IMR-90 (cell line): ENCODE data around the gene CTDSPL. TPM values are rescaled to one million over a fixed set of nuclear protein-coding genes. Genes with fewer than 3 reads are reported as not detected.

ENCODE experiments used
- ATAC-seq: fragments of 200-7000 bp; cut with Tn5 transposase; 2 replicates; pipeline ENCODE4 v1.9.1; 2020; ENCODE audit warnings: low read depth, mild to moderate bottlenecking, moderate library complexity
- BruUV-seq: library from RNA; stranded (reverse); fragments of 400-500 nt; replicated peaks from 2 replicates; lab custom pipeline; 2021; lab: Mats Ljungman, UMichigan
- CTCF ChIA-PET: fragments of 300-600 bp; formaldehyde crosslinking; extraction: SDS; loops from one replicate; lab custom pipeline; 2021; ENCODE audit warnings: antibody characterized with exemption; lab: Yijun Ruan, JAX
- POLR2A ChIA-PET: fragments of 300-600 bp; sonication (Branson Sonifier 250); formaldehyde crosslinking; loops from one replicate; lab custom pipeline; 2022; ENCODE audit warnings: antibody characterized with exemption; ENCODE audit not compliant: unreplicated experiment; lab: Charles Lee
- DNase-seq: peaks from one replicate; pipeline ENCODE4 v3.0.0; 2013
- H2AFZ ChIP-seq: replicated peaks from 2 replicates; pipeline ENCODE3; 2013; ENCODE audit warnings: low read length, mild to moderate bottlenecking; ENCODE audit not compliant: poor library complexity
- H2AK5ac ChIP-seq: 2 replicates; pipeline ENCODE4 v1.6.1; 2013; ENCODE audit warnings: low read depth, low read length, inconsistent platforms
- H2AK9ac ChIP-seq: replicated peaks from 2 replicates; pipeline ENCODE3; 2013; ENCODE audit warnings: mild to moderate bottlenecking, low read depth, low read length, moderate library complexity; ENCODE audit not compliant: poor library complexity
- H2BK120ac ChIP-seq: 2 replicates; pipeline ENCODE4 v1.6.1; 2013; ENCODE audit warnings: low read depth, low read length, inconsistent platforms
- H2BK15ac ChIP-seq: 3 replicates; pipeline ENCODE4 v1.6.1; 2013; ENCODE audit warnings: low read depth, low read length, inconsistent platforms
- H2BK20ac ChIP-seq: 2 replicates; pipeline ENCODE4 v1.6.1; 2013; ENCODE audit warnings: low read depth, mild to moderate bottlenecking, inconsistent platforms, low read length, moderate library complexity
- H2BK5ac ChIP-seq: 2 replicates; pipeline ENCODE4 v1.6.1; 2013; ENCODE audit warnings: mild to moderate bottlenecking, low read depth, low read length, inconsistent platforms; ENCODE audit not compliant: poor library complexity, severe bottlenecking
- H3K14ac ChIP-seq: replicated peaks from 2 replicates; pipeline ENCODE4 v1.6.1; 2013; ENCODE audit warnings: low read depth, low read length, inconsistent platforms
- H3K18ac ChIP-seq: 2 replicates; pipeline ENCODE4 v1.6.1; 2013; ENCODE audit warnings: low read depth, low read length, control low read depth
- H3K23ac ChIP-seq: 2 replicates; pipeline ENCODE4 v1.6.1; 2013; ENCODE audit warnings: low read depth, low read length, inconsistent platforms
- H3K27ac ChIP-seq: 2 replicates; pipeline ENCODE4 v1.5.1; 2013; ENCODE audit warnings: mild to moderate bottlenecking, control low read depth, low read length; ENCODE audit not compliant: insufficient read depth
- H3K27me3 ChIP-seq: 2 replicates; pipeline ENCODE4 v1.6.1; 2013; ENCODE audit warnings: low read length; ENCODE audit not compliant: control insufficient read depth, insufficient read depth
- H3K36me3 ChIP-seq: 2 replicates; pipeline ENCODE4 v1.6.1; 2013; ENCODE audit warnings: low read length, mixed read lengths; ENCODE audit not compliant: control insufficient read depth, insufficient read depth
- H3K4ac ChIP-seq: 2 replicates; pipeline ENCODE4 v1.6.1; 2013; ENCODE audit warnings: low read depth, low read length, inconsistent platforms
- H3K4me1 ChIP-seq: 2 replicates; pipeline ENCODE4 v1.6.1; 2013; ENCODE audit warnings: low read length, mixed read lengths; ENCODE audit not compliant: control insufficient read depth, insufficient read depth
- H3K4me2 ChIP-seq: 2 replicates; pipeline ENCODE4 v1.6.1; 2013; ENCODE audit warnings: low read depth, mild to moderate bottlenecking, control low read depth, low read length, moderate library complexity
- H3K4me3 ChIP-seq: 2 replicates; pipeline ENCODE4 v1.5.1; 2013; ENCODE audit warnings: low read depth, mild to moderate bottlenecking, control low read depth, low read length, moderate library complexity; ENCODE audit not compliant: insufficient read depth
- H3K56ac ChIP-seq: 2 replicates; pipeline ENCODE4 v1.6.1; 2013; ENCODE audit warnings: low read length, inconsistent platforms; ENCODE audit not compliant: insufficient read depth; ENCODE audit errors: extremely low read depth
- H3K79me1 ChIP-seq, 2 experiments: 2 replicates each; pipeline ENCODE4 v1.6.1; 2013; ENCODE audit warnings: low read length in 2 of 2, inconsistent platforms in 1 of 2, low read depth in 1 of 2
- H3K9ac ChIP-seq: 2 replicates; pipeline ENCODE4 v1.6.1; 2013; ENCODE audit warnings: low read depth, low read length, control low read depth
- H3K9me1 ChIP-seq: 2 replicates; pipeline ENCODE4 v1.6.1; 2013; ENCODE audit warnings: low read length, inconsistent platforms; ENCODE audit not compliant: insufficient read depth
- H3K9me3 ChIP-seq: 2 replicates; pipeline ENCODE4 v1.6.1; 2013; ENCODE audit warnings: low read length; ENCODE audit not compliant: control insufficient read depth, insufficient read depth
- H4K20me1 ChIP-seq: 2 replicates; pipeline ENCODE4 v1.6.1; 2013; ENCODE audit warnings: low read length, inconsistent platforms; ENCODE audit not compliant: insufficient read depth
- H4K5ac ChIP-seq: 2 replicates; pipeline ENCODE4 v1.6.1; 2013; ENCODE audit warnings: mild to moderate bottlenecking, low read depth, low read length, control low read depth
- H4K8ac ChIP-seq, 2 experiments: 2 replicates each; pipeline ENCODE4 v1.6.1; 2013; ENCODE audit warnings: low read depth in 2 of 2, low read length in 2 of 2, control low read depth in 1 of 2, inconsistent platforms in 1 of 2
- H4K91ac ChIP-seq: 2 replicates; pipeline ENCODE4 v1.6.1; 2013; ENCODE audit warnings: low read depth, low read length, inconsistent platforms; ENCODE audit not compliant: insufficient read depth
- BHLHE40 ChIP-seq: fragments of 150-350 bp; IDR thresholded peaks from 2 replicates; pipeline ENCODE4 v1.6.1; 2016; ENCODE audit warnings: mild to moderate bottlenecking, low read depth, low read length
- CHD1 ChIP-seq: IDR thresholded peaks from 2 replicates; pipeline ENCODE4 v1.6.1; 2012; ENCODE audit warnings: low read depth, low read length, improper control_type of control experiment
- FOS ChIP-seq: fragments of 150-350 bp; IDR thresholded peaks from 2 replicates; pipeline ENCODE4 v1.6.1; 2016; ENCODE audit warnings: low read depth, low read length
- MAFK ChIP-seq: IDR thresholded peaks from 2 replicates; pipeline ENCODE4 v1.6.1; 2012; ENCODE audit warnings: low read depth, low read length, improper control_type of control experiment
- MAZ ChIP-seq: IDR thresholded peaks from 2 replicates; pipeline ENCODE4 v1.6.1; 2012; ENCODE audit warnings: low read depth, mild to moderate bottlenecking, low read length, improper control_type of control experiment, moderate library complexity, borderline replicate concordance
- MXI1 ChIP-seq: IDR thresholded peaks from 2 replicates; pipeline ENCODE4 v1.6.1; 2012; ENCODE audit warnings: low read depth, mild to moderate bottlenecking, low read length, moderate library complexity, borderline replicate concordance
- NFE2L2 ChIP-seq: fragments of 150-350 bp; IDR thresholded peaks from 2 replicates; pipeline ENCODE4 v1.6.1; 2016; ENCODE audit warnings: low read depth, mild to moderate bottlenecking, low read length
- POLR2A ChIP-seq: IDR thresholded peaks from 2 replicates; pipeline ENCODE4 v1.6.1; 2012; ENCODE audit warnings: mild to moderate bottlenecking, low read depth, low read length
- RAD21 ChIP-seq: IDR thresholded peaks from 2 replicates; pipeline ENCODE4 v1.6.1; 2012; ENCODE audit warnings: low read length, improper control_type of control experiment
- RCOR1 ChIP-seq: IDR thresholded peaks from 2 replicates; pipeline ENCODE4 v1.6.1; 2012; ENCODE audit warnings: mild to moderate bottlenecking, low read length, improper control_type of control experiment; ENCODE audit not compliant: insufficient replicate concordance
- RFX5 ChIP-seq: IDR thresholded peaks from 2 replicates; pipeline ENCODE4 v1.8.0; 2012; ENCODE audit warnings: low read depth, mild to moderate bottlenecking, low read length, moderate library complexity
- SMC3 ChIP-seq: fragments of 150-350 bp; IDR thresholded peaks from 2 replicates; pipeline ENCODE4 v1.6.1; 2016; ENCODE audit warnings: low read depth, mild to moderate bottlenecking, antibody characterized with exemption, low read length, moderate library complexity
- WGBS, 2 experiments: methylation state at CpG; one replicate each; pipeline versions ENCODE4 v1.1.5 to v1.1.7; 2013; ENCODE audit warnings: missing lambda C conversion rate in 2 of 2; ENCODE audit not compliant: insufficient read length in 1 of 2; ENCODE audit errors: extremely low coverage in 2 of 2; 5-methylcytosine and 5-hydroxymethylcytosine counted together
- dilution Hi-C: fragments of 300-500 bp; cut with HindIII; formaldehyde crosslinking; loops from one replicate; pipeline ENCODE4 v1.14.3; 2018; ENCODE audit warnings: low sequenced_read_pairs; ENCODE audit not compliant: unreplicated experiment
- in situ Hi-C: fragments of 300-500 bp; cut with MboI; formaldehyde crosslinking; loops from 3 replicates; pipeline ENCODE4 v1.14.3; 2019; ENCODE audit warnings: low sequenced_read_pairs, inconsistent platforms, mixed read lengths
- intact Hi-C: fragments of 100-400 bp; cut with micrococcal nuclease; formaldehyde crosslinking; loops from 2 replicates; pipeline ENCODE4 v1.10.0; 2022
- polyA plus RNA-seq, 3 experiments: library from polyadenylated mRNA; depleted of rRNA; stranded (reverse); fragments of >200 nt; gene quantifications; 2 replicates each; pipeline ENCODE4 v1.2.3, GENCODE V29; 2012; ENCODE audit warnings: low replicate concordance in 1 of 3
- total RNA-seq: library from RNA; depleted of rRNA; stranded (reverse); fragments of >200 nt; gene quantifications from 2 replicates; pipeline ENCODE4 v1.2.3, GENCODE V29; 2012
- TF ChIP-seq, protein P1 (sequence below): fragments of 150-350 bp; IDR thresholded peaks from 2 replicates; pipeline ENCODE4 v1.6.1; 2016; ENCODE audit warnings: low read depth, mild to moderate bottlenecking, low read length, moderate library complexity, borderline replicate concordance
- TF ChIP-seq, protein P2 (sequence below): fragments of 150-350 bp; IDR thresholded peaks from 2 replicates; pipeline ENCODE4 v1.6.1; 2017; ENCODE audit warnings: mild to moderate bottlenecking, antibody characterized with exemption, low read length, low read depth
- TF ChIP-seq, protein P3 (sequence below): conservative IDR thresholded peaks from 2 replicates; pipeline ENCODE4 v1.5.1; 2012; ENCODE audit warnings: mild to moderate bottlenecking, low read depth, low read length, improper control_type of control experiment

CTDSPL gene
- total and polyA plus RNA-seq, 2 of the 4 experiments (the other 2 are of a cell fraction): 24.5 to 29.0 TPM

DNA sequence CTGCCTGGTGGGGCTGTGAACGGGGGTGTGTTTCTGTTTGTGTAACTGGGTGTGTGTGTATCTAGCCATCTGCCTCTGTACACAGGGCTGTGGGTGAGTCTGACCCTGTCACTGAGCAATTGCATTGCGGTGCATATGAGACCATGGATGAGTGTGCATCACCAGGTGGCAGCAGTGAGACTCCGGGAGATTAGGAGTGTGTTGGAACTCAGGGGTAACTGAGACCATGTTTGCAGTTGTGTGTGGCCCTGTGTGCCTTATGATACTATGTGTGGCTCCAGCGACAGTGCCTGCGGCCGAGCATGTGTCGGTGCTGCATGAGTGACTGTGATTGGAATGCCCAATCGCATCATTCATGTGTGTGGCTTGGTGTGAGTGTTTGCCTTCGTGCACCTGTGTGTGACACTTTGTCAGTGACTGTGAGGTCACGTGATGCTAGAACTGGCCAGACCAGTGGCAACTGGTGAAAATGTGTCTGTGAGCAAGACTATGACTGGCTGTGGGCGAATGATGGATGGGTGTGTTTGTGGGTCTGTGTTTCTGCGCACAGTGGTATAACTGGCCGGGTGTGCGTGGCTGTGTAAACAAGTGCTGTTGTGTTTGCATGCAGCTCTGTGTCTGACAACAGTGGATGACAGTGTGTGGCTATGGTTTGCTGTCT lies 142.9 kb downstream of the CTDSPL start:
- Histone ChIP-seq H3K79me1 (no peaks in the 10 kb centered on the region), H3K27me3 (no peaks in the 10 kb centered on the region), H3K14ac (no peak overlapping the region), H3K4me2 (no peak overlapping the region), H2BK5ac (no peak overlapping the region), H3K9me3 (no peaks in the 10 kb centered on the region), H3K18ac (no peak overlapping the region), H3K36me3 (peaks cover 25% of the 10 kb centered on the region), H3K4me3 (no peak overlapping the region), H3K27ac (no peak overlapping the region), H2BK15ac (no peak overlapping the region), H2AFZ (no peak overlapping the region), H3K9me1 (peaks cover 11% of the 10 kb centered on the region), H2BK20ac (no peak overlapping the region), H4K20me1 (peaks cover 8% of the 10 kb centered on the region; the same call in 1 of the 2 replicates), H4K8ac (no peak overlapping the region), H3K23ac (no peak overlapping the region), H3K4me1 (no peaks in the 10 kb centered on the region), H3K56ac (no peak overlapping the region), H4K91ac (no peak overlapping the region), H2BK120ac (no peak overlapping the region), H3K4ac (no peak overlapping the region), H2AK9ac (no peak overlapping the region), H4K5ac (no peak overlapping the region), H2AK5ac (peak overlapping the region; percentile 8; the same call in 1 of the 2 replicates), H3K9ac (no peak overlapping the region)
- intact Hi-C loops (loop anchor here (1.0 kb wide), 1 partner anchor 476 kb away; no protein-coding TSS in a partner anchor), in situ Hi-C loops (no loop called here), dilution Hi-C loops (no loop called here)
- CTCF ChIA-PET: interaction anchor here (0.7 to 1.3 kb wide), 2 partner anchors 149 to 152 kb away, joined by 3 to 4 read pairs; no protein-coding TSS in a partner anchor
- DNase-seq (peak; percentile 59), ATAC-seq (peak; percentile 88)
- POLR2A ChIA-PET: no interaction called here
- 84% methylated on average over 13 of the region's 14 CpGs; no CpG with 5 or more reads in 1 of the 2 experiments for WGBS, 2 experiments
- BruUV-seq: no TSS peak
- TF ChIP-seq RAD21: peak; percentile 57
- TF ChIP-seq RCOR1: no peak
- no peak for TF ChIP-seq MXI1
- TF ChIP-seq NFE2L2: no peak
- TF ChIP-seq POLR2A: no peak
- TF ChIP-seq, protein P1, sequence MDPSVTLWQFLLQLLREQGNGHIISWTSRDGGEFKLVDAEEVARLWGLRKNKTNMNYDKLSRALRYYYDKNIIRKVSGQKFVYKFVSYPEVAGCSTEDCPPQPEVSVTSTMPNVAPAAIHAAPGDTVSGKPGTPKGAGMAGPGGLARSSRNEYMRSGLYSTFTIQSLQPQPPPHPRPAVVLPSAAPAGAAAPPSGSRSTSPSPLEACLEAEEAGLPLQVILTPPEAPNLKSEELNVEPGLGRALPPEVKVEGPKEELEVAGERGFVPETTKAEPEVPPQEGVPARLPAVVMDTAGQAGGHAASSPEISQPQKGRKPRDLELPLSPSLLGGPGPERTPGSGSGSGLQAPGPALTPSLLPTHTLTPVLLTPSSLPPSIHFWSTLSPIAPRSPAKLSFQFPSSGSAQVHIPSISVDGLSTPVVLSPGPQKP: no peak
- TF ChIP-seq, protein P2, sequence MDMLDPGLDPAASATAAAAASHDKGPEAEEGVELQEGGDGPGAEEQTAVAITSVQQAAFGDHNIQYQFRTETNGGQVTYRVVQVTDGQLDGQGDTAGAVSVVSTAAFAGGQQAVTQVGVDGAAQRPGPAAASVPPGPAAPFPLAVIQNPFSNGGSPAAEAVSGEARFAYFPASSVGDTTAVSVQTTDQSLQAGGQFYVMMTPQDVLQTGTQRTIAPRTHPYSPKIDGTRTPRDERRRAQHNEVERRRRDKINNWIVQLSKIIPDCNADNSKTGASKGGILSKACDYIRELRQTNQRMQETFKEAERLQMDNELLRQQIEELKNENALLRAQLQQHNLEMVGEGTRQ: no peak
- TF ChIP-seq BHLHE40: no peak
- no peak for TF ChIP-seq CHD1
- TF ChIP-seq, protein P3, sequence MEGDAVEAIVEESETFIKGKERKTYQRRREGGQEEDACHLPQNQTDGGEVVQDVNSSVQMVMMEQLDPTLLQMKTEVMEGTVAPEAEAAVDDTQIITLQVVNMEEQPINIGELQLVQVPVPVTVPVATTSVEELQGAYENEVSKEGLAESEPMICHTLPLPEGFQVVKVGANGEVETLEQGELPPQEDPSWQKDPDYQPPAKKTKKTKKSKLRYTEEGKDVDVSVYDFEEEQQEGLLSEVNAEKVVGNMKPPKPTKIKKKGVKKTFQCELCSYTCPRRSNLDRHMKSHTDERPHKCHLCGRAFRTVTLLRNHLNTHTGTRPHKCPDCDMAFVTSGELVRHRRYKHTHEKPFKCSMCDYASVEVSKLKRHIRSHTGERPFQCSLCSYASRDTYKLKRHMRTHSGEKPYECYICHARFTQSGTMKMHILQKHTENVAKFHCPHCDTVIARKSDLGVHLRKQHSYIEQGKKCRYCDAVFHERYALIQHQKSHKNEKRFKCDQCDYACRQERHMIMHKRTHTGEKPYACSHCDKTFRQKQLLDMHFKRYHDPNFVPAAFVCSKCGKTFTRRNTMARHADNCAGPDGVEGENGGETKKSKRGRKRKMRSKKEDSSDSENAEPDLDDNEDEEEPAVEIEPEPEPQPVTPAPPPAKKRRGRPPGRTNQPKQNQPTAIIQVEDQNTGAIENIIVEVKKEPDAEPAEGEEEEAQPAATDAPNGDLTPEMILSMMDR: peak; percentile 67
- no peak for TF ChIP-seq MAFK
- TF ChIP-seq RFX5: no peak
- peak; percentile 62 for TF ChIP-seq SMC3
- TF ChIP-seq FOS: no peak
- no peak for TF ChIP-seq MAZ
